ENCODE data around the gene GNG13.

Gene GNG13

GRCh38 chr16:763369-764183, 37.0 kb downstream of the GNG13 start:
- in situ Hi-C loops (cut with MboI; ENCODE audit: low pct_unique_long_range_greater_than_20kb, low sequenced_read_pairs, unreplicated experiment): no loop called here
- no peak for TF ChIP-seq CTCF (IDR thresholded peaks at IDR 0.05; ENCODE audit: extremely low read depth, insufficient read depth, missing control alignments)
- no peak for DNase-seq (ENCODE audit: low spot score)

- in situ Hi-C loops (cut with MboI; ENCODE audit: low pct_unique_long_range_greater_than_20kb, low sequenced_read_pairs, unreplicated experiment): no loop called here
- no peak for TF ChIP-seq CTCF (IDR thresholded peaks at IDR 0.05; ENCODE audit: extremely low read depth, insufficient read depth, missing control alignments)
- DNase-seq (ENCODE audit: low spot score): no peak
Observed at GRCh38 chr16:762595-763268, 37.8 kb downstream of the GNG13 start.

DNA sequence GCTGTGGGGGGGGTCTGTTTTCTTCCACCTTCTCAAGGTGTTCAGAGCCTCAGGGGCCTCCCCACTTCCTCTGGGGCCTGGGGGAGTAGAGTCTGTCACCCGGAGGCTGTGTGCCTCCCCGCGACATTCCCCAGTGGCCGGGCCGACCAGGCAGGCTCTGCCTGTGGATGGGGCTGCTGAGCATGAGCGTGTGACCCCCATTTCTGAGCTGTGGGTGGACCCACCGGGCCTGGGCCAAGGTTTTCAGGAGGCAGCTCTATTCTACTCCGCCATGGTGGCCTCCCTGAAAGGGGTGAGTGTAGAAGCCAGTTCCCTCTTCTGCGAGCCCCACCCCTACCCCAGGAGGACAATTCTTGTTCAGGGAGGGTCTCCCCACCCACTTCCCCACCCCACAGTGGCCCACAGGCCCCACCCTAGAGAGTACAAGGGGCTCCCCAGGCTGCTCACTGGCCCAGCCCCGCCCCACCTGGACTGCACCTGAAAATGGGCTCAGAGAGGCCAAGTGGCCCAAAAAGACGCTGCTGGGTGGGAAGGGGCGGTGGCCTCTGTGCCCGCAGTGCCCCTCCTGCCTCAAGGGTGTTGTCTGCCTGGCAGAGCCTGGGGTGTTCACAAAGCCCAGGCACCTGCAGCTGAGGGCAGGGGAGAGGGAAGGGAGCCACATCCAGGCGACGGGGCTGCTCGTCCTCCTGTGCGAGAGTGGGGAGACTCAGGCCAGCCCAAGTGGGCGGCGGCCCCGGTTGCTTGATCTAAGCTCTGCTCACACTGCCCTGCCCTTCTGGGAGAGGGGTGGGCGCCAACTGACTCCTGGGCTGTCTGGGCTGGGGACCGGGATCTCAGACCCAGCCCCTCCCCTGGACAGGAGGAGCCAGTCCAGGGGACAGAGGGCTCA, 38.7 kb downstream of the GNG13 start:
- no peak for DNase-seq (ENCODE audit: low spot score)
- no peak for TF ChIP-seq CTCF (IDR thresholded peaks at IDR 0.05; ENCODE audit: extremely low read depth, insufficient read depth, missing control alignments)
- in situ Hi-C loops (cut with MboI; ENCODE audit: low pct_unique_long_range_greater_than_20kb, low sequenced_read_pairs, unreplicated experiment): no loop called here

- no peak for TF ChIP-seq CTCF (IDR thresholded peaks at IDR 0.05; ENCODE audit: extremely low read depth, insufficient read depth, missing control alignments)
- no peak for DNase-seq (ENCODE audit: low spot score)
- in situ Hi-C loops (cut with MboI; ENCODE audit: low pct_unique_long_range_greater_than_20kb, low sequenced_read_pairs, unreplicated experiment): no loop called here
Observed at GRCh38 chr16:760545-761343, 39.8 kb downstream of the GNG13 start, which contains the start of gene MSLN. TSS of gene MSLN (plus strand) at chr16:760734. CDS start at chr16:762681, 1,947 bp downstream.

DNA sequence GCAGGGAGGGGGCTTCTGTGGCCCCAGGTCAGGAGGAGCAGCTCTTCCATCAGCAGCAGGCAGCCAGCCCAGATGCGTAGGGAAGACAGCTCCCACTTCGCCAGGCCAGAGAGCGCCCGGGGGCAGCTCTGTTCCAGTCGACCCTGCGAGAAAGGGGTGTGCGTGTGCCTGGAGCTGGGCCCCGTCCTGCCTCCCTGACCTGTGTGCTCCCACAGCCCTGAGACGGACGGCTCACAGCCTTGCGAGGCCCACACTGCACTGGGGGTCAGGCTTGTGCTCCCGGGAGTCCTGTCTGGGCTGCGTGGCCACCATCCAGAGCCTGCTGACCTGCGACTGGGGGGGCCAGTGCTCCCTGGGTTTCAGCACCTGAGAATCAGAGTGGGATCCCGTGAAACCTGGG, 40.5 kb downstream of the GNG13 start:
- TF ChIP-seq CTCF (IDR thresholded peaks at IDR 0.05; ENCODE audit: extremely low read depth, insufficient read depth, missing control alignments): no peak
- in situ Hi-C loops (cut with MboI; ENCODE audit: low pct_unique_long_range_greater_than_20kb, low sequenced_read_pairs, unreplicated experiment): no loop called here
- no peak for DNase-seq (ENCODE audit: low spot score)

Measured in GM13977 (cell line).